A172 (cell line): ENCODE data around the gene RYR3. TPM values are rescaled to one million over a fixed set of nuclear protein-coding genes. Genes with fewer than 3 reads are reported as not detected.

Experiments used
- DNase-seq: peaks from one replicate; pipeline ENCODE4 v3.0.0-alpha.2; 2015; ENCODE audit warnings: low spot score
- total RNA-seq: library from RNA; depleted of rRNA; stranded (reverse); fragments of >200 nt; shearing (Covaris generic); gene quantifications from 2 replicates; pipeline ENCODE4 v1.2.3, GENCODE V29; 2014

Gene RYR3
- total RNA-seq, 1 experiment from 2014 or later = not detected

- DNase-seq = no peak
These were observed 389.1 kb downstream of the RYR3 start for GRCh38 chr15:33699691-33700447.

GRCh38 chr15:33700695-33701303 is 390.0 kb downstream of the RYR3 start:
- DNase-seq = peak; percentile 68

DNA sequence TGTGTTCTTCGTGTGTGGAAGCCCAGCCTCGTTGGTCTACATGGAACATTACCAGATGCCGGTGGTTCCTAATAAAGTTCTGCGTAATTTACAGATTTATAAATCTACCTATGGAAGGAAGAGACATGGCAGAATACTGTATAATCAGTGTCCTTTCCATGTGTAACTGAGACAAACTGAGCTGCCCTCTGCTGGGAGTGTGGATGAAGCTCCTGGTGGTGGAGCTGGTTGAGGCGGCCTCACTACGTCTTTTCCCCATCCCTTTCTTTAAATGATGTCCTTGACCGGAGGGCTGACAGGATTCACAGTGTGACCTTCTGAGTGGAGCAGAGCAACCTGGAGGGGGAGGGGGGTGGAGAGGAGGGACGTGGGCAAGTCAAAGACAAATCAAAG is 390.5 kb downstream of the RYR3 start:
- DNase-seq = no peak

DNA sequence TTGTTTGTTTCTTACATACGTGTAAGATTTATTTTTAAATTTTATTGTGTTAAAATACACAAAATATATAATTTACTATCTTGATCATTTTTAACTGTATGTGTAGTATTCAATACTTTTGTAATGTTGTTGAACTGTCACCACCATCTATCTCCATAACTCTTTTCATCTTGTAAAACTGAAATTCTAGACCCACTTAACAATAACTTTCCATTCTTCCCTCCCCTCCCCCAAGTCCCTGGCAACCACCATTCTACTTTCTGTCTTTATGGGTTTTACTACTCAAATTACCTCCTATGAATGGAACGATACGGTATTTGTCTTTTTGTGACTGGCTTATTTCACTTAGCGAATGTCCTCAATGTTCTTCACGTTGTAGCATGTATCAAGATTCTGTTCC is 395.4 kb downstream of the RYR3 start:
- DNase-seq = no peak

DNA sequence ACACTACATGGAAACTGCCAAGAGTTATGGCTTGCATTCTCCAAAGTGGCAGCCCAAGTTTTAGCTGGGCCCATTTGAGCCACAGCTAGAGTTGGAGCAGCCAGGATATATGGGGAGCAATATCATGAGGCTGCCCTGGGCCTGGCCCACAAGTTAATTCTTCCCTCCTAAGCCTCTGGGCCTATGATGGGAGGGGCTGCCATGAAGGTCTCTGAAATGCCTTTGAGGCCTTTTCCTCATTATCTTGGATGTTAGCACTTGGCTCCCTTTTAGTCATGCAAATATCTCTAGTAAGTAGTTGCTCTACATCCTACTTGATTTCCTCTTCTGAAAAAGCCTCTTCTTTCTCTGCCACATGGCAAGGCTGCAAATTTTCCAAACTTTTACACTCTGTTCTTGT is 400.0 kb downstream of the RYR3 start:
- DNase-seq = no peak

GRCh38 chr15:33716025-33716424 is 405.3 kb downstream of the RYR3 start:
- no peak for DNase-seq

GRCh38 chr15:33720952-33721351 is 410.2 kb downstream of the RYR3 start:
- DNase-seq = peak; percentile 74

GRCh38 chr15:33722005-33722672 is 411.4 kb downstream of the RYR3 start:
- DNase-seq = peak; percentile 48

DNA sequence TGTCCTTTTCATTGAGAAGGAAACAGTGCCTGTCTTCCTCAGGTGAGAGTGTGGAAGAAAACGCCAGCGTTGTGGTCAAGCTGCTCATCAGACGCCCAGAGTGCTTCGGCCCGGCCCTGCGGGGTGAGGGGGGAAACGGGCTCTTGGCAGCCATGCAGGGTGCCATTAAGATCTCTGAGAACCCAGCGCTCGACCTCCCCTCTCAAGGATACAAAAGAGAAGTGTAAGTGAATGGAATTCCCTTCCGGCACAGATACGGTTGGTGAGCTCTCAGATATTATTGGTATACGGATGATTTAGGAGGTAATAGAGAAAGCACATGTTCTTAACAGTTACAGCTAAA is 411.9 kb downstream of the RYR3 start:
- DNase-seq = no peak

- DNase-seq = no peak
These were observed 413.7 kb downstream of the RYR3 start for GRCh38 chr15:33724321-33725036.

DNA sequence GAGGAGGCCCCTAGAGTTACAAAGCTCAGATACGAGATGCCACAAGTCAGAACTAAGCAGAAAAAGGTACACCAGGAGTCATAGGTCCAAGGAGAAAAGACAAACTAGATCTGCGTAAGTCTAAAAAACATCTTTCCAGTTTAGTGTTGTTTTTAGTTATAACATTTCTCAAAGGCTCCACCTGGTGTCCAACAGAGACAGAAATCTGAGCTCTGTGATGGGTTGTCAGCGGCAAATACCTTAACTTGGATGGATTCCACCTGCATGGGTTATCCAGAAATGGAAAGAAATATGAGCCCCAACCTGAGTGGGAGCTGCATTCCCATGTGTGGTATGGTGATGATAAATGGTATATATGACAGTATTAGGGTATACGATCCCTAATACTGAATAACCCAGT is 418.9 kb downstream of the RYR3 start:
- DNase-seq = peak; percentile 5

- no peak for DNase-seq
These were observed 420.0 kb downstream of the RYR3 start for GRCh38 chr15:33730815-33731214.

DNA sequence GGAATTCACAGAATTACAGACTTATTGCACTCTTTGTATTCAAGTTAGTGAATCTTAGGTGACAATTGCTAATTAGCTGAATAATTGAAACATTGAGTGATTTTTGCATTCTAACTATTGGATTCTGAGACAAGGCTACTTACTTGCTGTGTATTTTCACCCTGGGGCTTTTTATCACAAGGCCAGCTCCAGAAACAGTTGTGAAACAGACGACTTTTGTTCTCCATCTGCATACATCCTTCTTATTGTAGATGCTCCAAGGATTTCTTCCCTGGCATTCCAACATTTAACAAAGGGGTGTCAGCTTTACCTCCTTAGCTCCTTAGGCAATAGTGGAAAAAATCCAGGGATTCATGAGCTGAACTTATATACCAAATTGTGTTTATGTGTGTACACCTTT is 424.4 kb downstream of the RYR3 start:
- no peak for DNase-seq

GRCh38 chr15:33735637-33736247 is 425.0 kb downstream of the RYR3 start:
- DNase-seq = peak; percentile 35

GRCh38 chr15:33737687-33738601 is 427.2 kb downstream of the RYR3 start:
- DNase-seq = peak; percentile 22

GRCh38 chr15:33738941-33739664 is 428.3 kb downstream of the RYR3 start:
- DNase-seq = no peak

GRCh38 chr15:33742306-33742705 is 431.5 kb downstream of the RYR3 start:
- no peak for DNase-seq

DNA sequence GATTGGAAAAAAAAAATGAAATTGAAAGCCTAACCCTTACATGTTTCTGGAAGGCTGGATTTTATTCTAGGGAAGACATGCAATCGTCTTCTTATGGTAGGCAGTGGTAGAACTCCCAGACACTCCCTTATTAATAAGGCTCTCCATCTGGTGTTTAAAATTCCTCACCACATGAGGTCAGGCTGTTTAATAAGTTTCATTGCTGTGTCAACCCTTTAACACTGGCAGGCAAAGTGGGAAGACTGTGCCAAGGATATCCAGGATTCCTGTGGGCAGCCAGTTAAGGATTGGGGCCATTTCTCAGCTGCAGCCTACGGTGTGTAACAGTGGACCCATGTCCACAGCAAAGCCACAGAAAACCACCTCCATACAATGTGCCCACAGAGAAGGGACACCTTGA is 432.0 kb downstream of the RYR3 start:
- DNase-seq = peak; percentile 6

DNA sequence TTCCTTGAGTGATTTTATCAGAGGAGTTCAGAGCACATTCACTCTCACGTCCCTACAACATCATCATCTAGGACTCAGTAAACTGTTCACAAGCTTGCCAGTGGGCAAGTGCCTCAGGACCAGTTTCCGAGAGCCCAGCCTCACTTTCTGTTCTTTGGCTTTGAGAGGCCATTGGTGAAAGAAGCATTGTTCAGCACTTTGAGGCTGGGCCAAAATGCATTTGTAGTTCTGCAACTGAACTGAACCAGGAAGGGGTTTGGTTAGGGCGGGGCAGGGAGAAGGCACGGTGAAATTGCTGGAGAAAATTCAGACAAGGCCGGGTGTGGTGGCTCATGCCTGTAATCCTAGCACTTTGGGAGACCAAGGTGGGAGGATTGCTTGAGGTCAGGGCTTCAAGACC is 435.4 kb downstream of the RYR3 start:
- DNase-seq = no peak

DNA sequence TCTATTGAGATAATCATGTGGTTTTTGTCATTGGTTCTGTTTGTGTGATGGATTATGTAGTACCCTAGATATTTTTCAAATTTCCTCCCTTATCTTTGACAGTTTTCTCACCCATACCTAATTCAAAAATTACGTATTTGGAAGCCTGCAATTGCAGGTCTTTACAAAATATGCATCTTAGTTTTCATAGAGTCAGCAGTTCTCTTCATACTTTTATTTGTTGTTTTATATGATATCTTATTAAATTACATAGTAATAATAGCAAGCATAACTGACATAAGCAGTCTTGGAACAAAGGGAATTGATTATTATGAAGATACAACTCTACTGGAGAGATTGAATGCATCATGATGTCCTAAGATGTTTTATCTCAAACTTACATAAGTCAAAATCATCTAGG is 442.2 kb downstream of the RYR3 start:
- no peak for DNase-seq
